ENCODE results near the gene ZFC3H1.

ZFC3H1 gene

DNA sequence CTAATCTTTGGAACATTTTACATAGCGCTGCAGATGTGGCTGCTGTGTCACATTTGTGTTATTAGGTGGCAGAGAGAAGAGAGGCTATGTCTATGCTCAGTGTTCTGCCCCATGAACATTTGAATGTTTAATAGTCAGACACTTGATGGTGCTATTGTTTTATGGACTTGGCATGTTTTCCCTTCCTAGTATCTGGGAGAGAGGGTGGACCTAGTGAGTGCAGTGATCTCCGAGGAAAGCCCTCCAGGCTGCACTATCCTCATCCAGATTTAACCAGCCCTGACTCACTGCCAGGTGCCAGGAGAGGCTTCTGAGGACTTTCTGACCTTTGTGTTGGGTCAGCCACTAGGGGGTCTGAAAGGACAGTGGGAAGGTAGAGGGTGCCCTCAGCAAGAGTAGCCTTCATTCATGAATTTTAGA, 24.3 kb downstream of the ZFC3H1 start:
- DNase-seq (ENCODE audit: low read depth in 3 of 3, low spot score in 1 of 3), result no peak

DNA sequence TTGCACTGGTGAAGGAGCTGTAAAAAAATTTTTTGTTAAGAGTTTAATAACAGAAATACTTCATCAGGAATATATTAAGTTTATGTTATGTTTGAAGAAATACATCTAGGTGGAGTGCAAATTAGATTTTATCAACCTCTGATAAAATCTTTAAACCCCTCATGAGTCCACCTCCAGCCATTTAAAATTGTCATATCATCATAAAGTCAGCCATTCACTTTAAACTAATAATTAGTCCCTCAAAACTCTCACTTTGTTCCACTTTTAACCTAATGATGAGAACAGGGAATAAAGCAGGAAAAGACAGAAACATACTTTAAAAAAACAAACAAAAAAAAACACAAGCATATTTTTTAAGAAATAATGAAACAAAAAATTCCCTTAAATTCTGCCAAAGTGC, 25.1 kb downstream of the ZFC3H1 start:
- DNase-seq (ENCODE audit: low read depth in 3 of 3, low spot score in 1 of 3), result no peak

DNA sequence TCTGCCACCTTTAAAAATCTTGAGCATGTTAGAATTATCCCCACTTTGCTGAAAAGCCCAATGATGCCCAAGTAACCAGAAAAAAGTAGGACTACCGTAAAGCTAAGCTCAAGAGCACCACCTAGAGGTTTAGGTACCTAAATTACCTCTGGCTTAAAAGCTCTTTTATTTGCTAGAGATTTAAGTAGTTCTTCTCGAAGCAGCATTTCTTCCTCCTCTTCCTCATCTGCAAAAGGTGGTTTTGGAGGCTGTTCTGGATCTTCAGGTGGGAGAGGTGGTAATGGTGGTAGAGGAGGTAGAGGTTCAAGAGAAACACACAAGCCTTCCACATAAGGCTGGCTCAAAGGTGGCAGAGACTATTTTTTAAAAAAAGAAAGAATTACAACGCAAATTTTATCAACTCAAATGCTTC, 26.9 kb downstream of the ZFC3H1 start:
- no peak for DNase-seq (ENCODE audit: low read depth in 3 of 3, low spot score in 1 of 3)

DNA sequence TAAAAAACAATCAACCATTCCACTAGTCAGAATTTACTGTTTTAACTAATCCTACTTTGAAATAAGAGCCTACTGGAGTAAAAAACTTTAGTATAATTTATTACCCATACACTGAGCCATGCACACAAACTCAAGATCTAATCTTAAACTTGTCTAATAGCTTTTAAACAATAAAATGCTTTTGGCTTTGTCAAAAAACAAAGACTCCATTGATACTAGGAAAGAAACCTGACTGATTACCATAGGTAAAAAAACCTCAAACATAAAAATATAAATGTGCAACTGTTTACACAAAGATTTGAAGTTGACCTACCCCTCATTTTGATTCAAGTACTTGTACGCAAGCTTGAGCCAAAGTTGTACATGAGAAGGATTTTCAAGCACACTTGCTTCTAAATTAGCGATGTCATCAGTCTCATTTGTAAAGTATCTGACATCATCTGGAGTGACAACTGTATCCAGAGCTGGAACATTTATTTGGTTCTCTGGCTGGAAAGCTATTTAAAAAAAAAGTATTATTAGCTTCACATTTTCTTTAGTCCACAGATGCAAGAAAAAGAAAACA, 36.1 kb downstream of the ZFC3H1 start:
- no peak for DNase-seq (ENCODE audit: low read depth in 3 of 3, low spot score in 1 of 3)

DNA sequence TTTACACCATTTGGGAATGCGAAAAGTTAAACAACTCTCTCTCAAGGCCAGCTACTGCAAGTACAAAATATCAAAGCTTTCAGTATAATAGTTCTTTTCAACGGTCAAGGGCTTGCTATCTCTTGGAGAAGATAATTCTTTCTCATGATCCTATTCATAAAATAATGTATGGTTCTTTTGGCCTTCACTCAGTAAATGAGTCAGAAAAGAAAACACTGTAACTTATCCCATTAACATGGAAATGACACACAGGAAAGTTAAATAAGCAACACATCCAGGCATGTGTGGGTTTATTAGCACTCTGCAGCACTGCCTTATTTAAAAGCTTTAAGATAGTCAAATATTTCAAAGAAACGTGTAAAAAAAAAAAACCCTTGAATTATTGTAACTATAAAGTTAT, 36.9 kb downstream of the ZFC3H1 start:
- DNase-seq (ENCODE audit: low read depth in 3 of 3, low spot score in 1 of 3), result no peak

DNA sequence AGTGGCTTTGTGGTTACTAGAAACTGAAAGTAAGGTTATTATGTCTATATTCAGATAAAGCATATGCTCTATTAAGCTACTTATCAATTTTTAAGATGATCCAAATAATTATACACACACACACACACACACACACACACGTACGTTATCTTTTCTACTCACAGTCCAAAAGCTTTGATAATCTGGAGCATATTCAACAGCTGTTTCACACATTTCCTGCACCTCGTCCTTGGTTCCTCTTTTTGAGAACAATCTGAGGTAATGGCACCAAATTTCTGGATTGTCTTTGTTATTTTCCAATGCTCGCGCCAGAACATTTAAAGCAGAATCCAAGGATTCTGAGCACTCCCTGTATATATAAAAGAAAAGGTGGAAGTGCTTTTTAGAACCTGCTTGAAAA, 37.5 kb downstream of the ZFC3H1 start:
- DNase-seq (ENCODE audit: low read depth in 3 of 3, low spot score in 1 of 3), result no peak

DNA sequence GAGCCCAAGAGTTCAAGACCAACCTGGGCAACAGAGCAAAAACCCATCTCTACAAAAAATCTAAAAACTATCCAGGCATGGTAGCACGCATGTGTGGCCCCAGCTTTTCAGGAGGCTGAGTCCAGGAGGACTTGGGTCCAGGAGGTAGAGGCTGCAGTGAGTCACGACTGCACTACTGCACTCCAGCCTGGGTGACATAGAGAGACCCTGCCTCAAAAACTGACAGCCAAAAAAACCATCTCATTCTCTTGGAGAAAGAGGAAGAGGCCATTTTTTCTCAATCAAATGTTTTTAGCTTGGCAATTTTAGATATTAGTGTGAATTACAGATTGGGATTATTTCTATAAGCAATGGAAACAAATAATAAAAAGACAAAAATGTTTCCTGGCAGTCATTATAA, 38.2 kb downstream of the ZFC3H1 start:
- DNase-seq (ENCODE audit: low read depth in 3 of 3, low spot score in 1 of 3), result no peak

DNA sequence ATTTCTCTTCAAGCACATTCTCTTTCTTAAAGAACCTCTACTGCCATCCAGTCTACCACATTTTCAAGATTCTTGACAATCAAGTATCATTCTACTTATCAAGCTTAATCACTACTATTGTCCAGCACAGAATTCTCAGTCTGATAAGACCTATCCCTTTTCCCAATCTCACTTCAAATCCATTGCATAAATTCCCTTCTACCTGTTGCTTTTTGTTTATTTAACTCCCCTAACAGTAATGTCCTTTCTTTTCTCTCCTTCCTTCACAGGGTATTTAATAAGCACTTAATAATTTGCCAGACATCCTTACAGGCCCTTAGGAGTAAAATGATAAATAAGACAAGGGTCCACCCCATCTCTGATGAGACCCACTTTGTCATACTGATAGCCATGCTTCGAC, 41.7 kb downstream of the ZFC3H1 start:
- no peak for DNase-seq (ENCODE audit: low read depth in 3 of 3, low spot score in 1 of 3)

DNA sequence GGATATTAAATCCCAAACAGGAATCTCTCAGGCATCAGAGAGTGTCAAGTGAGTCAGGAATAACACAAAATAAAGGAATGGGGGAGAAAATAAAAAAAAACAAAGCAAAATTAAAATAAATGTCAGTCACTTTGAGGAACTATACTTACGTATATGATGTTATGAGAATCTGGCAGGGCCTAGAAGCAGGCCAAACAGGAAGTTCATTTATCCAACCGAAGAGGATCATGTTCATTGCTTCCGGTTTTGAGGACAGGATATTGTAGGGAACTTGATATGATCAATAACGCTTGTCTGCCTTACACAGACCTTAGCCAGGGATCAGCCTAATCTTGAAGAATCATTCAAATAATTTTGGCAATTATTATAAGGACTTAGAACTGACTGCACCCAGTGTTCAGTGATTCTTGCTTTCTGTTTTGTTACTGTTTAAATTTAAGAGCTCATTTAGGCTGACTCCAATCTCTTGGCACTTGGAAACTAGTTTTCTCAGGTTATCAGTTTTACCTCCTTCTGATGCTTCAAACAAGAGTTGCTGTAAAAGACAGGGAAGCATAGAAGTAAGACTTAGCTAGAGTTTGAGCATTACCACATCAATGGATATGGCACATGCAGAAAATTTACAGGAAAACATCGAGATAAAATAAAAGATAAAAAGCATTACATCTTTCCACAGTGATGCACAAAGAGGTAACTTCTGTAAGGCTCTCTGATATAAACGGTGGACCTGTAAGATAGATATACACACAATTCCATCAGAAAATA, 53.4 kb downstream of the ZFC3H1 start:
- no peak for DNase-seq (ENCODE audit: low read depth in 3 of 3, low spot score in 1 of 3)

DNA sequence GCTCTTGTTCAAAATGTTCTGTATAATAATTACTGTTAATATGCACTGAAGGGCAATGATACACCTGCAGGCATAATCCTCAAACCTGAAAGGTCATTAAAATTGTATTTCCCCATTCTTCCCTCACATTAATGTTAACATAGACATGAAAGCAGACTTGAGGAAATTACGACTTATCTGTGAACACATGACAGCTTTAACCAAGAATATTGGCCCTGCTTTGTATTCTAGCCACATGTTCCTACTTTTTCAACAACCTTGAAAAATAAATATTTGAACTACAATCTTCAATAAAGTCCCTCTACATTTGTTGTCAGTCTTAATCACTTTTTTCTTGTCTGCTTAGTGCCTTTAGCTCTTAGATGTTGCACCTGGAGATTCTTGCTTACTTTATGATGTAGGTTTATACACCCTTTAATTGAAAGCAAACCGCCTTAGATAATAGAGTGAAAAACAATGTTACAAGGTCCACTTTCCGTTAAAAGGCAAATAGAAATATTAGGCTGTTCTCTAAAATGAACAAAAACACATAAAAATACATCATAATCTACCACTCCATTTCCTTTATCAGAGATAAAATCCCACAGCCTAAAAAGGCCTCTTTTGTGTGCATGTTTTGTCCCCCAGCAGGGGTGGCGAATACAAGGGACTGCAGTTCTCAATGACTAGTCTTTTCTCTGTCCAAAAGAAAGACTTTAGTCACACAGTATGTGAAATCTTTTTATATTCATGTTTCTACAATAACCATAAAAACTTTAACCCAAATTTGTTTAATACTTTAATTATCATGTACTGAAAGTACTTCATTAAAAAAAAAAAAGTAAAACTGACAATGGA, 55.9 kb downstream of the ZFC3H1 start:
- no peak for DNase-seq (ENCODE audit: low read depth in 3 of 3, low spot score in 1 of 3)

DNA sequence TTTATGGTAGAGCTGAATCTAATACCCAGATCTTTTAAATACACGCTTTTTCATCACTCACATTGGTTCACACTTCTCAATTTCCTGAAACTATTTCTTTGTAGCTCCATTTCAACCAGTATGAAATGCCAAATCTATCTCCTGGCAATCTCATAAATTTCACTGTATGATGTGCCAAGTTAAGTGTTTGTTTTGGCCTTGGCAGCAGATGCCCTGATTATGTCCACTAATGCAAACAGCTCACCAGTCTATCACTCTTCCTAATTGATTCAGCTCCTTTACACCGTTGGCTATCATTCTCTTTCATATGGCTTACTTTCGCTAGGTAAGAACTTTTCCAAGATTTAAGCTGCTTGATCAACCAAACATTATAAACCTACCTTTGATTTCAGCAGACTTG, 58.6 kb downstream of the ZFC3H1 start:
- DNase-seq (ENCODE audit: low read depth in 3 of 3, low spot score in 1 of 3), result no peak

DNA sequence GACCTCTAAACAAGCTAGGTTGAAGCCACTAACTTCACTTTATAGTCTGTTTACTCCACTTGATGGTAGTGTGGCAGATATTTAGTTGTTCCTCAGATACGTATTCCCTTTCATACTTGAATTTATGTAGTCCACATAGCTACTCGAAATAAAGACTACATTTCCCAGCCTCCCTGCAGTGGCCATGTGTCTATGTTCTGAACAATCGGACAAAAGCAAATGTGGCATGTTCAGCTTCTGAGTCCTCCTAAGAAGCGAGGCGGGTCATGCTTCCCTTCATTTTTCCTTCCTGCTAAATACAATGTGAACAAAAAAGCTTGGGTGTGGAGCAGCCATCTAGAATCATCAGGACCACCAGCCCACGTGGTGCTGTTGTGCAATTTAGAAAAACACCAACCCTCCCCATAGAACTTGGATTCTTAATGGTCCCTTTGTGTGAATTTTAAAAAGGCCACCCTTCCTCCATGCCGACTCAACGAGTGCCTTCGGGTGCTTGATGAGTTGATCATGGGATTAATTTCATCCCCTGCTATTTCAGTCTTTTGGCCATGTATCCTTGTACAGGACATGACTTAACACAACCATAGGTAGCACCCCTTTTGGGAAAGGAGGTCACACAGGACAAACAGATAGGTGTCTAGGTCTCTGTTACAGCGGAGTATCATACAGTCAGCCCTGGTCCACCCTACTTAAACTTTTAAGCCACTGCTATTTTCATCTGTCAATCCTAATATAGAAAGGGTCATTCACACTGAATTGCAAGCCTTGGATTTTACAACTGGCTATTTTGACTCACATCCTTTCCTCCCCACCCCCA, 60.7 kb downstream of the ZFC3H1 start:
- no peak for DNase-seq (ENCODE audit: low read depth in 3 of 3, low spot score in 1 of 3)

DNA sequence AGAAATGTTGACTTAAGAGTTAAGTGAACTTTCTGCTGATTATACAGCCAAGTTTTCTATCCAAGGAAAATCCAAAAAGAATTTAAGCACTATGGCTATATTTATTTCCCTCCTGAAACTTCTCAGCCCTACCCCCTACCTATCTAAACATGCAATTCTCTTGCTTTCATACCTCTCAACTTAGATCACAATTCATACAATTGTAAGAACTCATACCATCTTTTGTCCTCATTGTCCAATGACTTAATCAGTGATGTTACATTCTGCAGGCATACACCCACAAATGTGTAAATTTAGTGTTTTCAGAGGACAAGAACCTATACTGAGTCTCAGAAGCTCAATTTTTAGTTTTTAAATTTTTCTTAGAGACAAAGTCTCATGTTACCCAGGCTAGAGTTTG, 62.1 kb downstream of the ZFC3H1 start:
- DNase-seq (ENCODE audit: low read depth in 3 of 3, low spot score in 1 of 3), result no peak

DNA sequence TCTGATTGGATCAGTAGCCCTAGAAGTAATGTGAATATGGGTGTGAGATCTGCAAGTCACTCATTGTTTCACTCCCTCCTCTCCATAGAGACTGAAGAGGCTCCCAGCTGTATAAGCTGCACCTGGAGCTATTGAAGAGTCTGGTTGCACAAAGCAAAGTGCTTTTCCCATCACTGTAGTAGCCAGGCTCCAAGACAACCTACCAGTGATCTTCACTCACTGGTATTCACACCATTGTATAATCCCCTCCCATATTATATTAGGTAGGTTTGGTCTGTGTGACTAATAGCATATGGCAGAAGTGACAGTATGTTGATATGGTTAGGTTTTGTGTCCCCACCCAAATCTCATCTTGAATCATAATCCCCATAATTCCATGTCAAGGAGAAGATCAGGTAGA, 64.4 kb downstream of the ZFC3H1 start:
- DNase-seq (ENCODE audit: low read depth in 3 of 3, low spot score in 1 of 3), result no peak

DNA sequence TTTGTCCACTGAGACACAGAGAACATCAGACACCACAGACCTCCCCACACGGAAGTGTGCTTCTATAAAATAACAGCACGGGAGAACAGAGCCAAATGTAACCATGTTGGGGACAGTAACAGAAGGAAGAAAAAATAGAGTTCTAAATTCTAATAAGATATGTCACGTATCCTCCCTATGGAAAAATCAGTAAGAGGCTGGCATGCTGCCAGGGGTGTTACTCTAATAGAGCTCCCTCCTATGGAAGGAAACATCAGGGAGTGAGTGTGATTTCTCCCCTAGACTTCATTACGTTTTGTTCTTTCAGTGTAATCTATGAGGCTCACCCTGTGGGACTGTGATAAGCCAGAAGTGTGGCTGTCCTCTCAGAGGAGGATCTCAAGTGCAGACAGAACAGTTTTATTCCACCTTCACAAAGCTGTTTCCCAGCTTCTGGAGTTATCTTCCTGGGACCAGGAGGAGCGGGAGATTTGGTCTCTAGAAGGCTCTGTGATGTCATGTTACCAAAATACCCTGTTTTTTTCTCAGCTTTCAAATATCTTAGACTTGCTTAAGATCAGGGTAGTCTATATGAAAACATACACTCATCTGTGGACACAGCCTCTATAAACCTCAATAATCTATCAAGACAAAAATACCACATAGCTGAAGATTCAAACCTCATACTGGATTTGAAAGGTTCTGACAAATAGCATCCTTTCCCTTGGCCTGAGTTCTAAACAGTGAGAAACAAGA, 69.3 kb downstream of the ZFC3H1 start:
- no peak for DNase-seq (ENCODE audit: low read depth in 3 of 3, low spot score in 1 of 3)

DNA sequence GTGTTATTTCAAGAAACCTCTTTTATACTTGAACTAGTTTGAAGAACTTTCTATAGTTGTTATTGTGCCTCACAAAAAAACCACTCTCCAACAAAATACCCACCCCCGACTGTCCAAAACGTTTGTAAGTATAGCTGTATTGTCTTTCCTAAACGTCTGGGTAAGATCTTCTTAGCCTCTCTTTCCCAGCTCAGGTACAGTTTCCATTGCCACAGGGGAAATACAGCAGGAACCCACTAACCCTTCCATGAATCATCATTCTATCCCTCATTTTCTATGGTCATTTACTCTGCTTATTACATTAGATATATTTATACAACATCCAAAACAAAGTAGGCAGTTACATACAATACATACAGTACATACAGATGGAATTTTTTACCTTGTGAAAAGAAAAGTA, 70.8 kb downstream of the ZFC3H1 start:
- DNase-seq (ENCODE audit: low read depth in 3 of 3, low spot score in 1 of 3), result no peak

DNA sequence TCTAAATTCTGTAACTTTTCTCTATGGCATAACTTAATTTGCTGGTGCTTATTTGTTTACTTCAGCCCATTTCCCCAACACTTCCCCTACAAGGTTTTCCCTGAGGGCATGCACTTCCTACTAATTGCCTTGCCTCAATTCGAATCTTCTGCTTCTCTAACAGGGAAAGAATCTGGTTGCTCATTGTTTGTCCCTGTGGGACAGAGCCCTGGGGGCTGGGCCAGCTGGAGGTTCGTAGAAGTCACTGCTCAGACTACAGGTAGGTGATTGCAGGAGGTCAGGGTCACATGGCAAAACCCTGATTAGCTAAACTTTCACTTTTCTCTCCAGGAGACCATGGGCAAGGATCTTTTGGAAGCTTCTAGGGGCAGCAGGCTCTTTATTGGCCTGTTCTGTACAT, 72.0 kb downstream of the ZFC3H1 start:
- DNase-seq (ENCODE audit: low read depth in 3 of 3, low spot score in 1 of 3), result no peak

DNA sequence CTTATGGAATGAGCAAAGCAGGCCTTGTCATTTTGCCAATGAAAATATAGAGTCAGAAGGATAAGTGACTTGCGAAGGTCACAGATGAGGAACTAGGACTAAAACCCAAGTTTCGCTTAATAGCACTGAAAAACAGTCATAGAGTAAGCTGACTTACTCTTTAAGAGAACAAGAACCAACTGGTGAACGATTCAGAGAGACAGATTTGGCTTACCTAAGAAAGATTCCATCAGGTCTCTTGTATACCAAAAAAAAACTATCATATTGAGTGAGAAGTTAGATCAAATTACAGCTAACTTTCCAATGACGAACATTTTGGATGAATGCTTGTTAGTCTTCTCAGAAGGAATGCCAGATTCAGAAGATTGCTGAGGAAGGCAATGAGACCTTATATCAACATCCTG, 74.2 kb downstream of the ZFC3H1 start:
- DNase-seq (ENCODE audit: low read depth in 3 of 3, low spot score in 1 of 3), result no peak

DNA sequence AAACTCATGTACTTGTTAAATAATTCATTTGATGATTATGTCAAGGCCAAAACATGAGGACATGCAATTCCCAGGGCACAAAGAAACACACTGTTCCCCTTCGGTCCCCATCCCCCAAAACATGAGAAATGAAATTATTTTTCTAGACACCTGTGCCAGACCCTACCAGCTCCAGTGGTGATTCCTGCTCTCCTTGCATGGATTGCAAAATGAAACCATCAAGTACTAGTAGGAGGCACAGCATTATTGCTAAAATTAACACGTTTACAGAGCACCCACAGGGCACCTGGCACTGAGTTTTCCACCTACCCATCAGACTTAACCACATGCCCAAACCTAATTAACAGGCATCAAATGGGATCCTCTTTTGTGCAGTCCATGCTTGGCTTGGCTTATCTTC, 76.6 kb downstream of the ZFC3H1 start:
- no peak for DNase-seq (ENCODE audit: low read depth in 3 of 3, low spot score in 1 of 3)

DNA sequence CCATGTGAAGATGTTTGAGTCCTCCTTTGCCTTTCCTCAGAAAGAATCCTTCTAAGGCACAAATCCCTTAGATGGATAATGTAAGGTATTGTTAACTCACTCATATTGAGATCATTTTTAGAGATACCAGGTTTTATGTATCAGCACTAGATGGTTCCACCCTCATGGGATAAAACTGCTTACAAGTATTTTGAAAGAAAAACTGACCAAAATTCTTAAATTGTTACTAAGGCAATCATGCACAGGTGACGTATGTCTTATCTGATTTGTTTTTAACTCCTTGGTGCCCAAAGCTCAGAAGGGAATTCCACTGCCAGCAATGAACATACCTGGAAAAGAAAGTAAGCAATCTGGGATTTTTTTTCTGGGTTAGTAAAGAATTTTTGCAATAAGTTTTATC, 78.4 kb downstream of the ZFC3H1 start:
- no peak for DNase-seq (ENCODE audit: low read depth in 3 of 3, low spot score in 1 of 3)

DNA sequence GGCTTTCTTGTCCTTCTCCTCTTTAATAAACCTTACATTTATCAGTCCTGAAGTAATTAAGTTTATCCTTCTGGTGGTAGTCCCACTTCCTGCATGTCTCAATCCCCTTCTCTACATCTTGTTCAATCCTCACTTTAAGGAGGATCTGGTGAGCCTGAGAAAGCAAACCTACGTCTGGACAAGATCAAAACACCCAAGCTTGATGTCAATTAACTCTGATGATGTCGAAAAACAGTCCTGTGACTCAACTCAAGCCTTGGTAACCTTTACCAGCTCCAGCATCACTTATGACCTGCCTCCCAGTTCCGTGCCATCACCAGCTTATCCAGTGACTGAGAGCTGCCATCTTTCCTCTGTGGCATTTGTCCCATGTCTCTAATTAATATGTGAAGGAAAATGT, 79.3 kb downstream of the ZFC3H1 start:
- DNase-seq (ENCODE audit: low read depth in 3 of 3, low spot score in 1 of 3), result no peak

All from stimulated activated CD4-positive, alpha-beta T cell treated with anti-CD3 and anti-CD28 coated beads, TNF-alpha, amount 100 ng/mL, for 1 hour (primary cell).